DOHH2 (cell line): ENCODE results near the gene PID1.

ENCODE experiments used
- H3F3A ChIP-seq: fragments of 200-600 bp; sonication (generic), shearing (Covaris generic); 2 replicates; pipeline ENCODE4 v1.6.0; 2016; ENCODE audit warnings: antibody characterized with exemption, mild to moderate bottlenecking; ENCODE audit not compliant: control insufficient read depth, insufficient read depth
- H3K27ac ChIP-seq: fragments of 200-600 bp; sonication (generic); 2 replicates; pipeline ENCODE4 v1.5.1; 2014; ENCODE audit warnings: low read depth, mild to moderate bottlenecking, low read length, moderate library complexity
- H3K27me3 ChIP-seq: fragments of 200-600 bp; sonication (generic); 2 replicates; pipeline ENCODE4 v1.6.1; 2014; ENCODE audit warnings: mild to moderate bottlenecking, low read length, mixed read lengths; ENCODE audit not compliant: control insufficient read depth
- H3K36me3 ChIP-seq: fragments of 200-600 bp; sonication (generic); 2 replicates; pipeline ENCODE4 v1.6.1; 2014; ENCODE audit warnings: mild to moderate bottlenecking, low read length, moderate library complexity, mixed read lengths; ENCODE audit not compliant: control insufficient read depth
- H3K4me1 ChIP-seq: fragments of 200-600 bp; sonication (generic); 2 replicates; pipeline ENCODE4 v1.6.1; 2014; ENCODE audit warnings: mild to moderate bottlenecking, low read length, mixed read lengths; ENCODE audit not compliant: control insufficient read depth
- H3K4me2 ChIP-seq: fragments of 200-600 bp; sonication (generic); 2 replicates; pipeline ENCODE4 v1.6.0; 2014; ENCODE audit warnings: mild to moderate bottlenecking, low read length, moderate library complexity
- H3K4me3 ChIP-seq: fragments of 200-600 bp; sonication (generic); 2 replicates; pipeline ENCODE4 v1.5.1; 2014; ENCODE audit warnings: mild to moderate bottlenecking, low read length, mixed read lengths
- H3K79me2 ChIP-seq: fragments of 200-600 bp; sonication (generic); 2 replicates; pipeline ENCODE4 v1.6.1; 2014; ENCODE audit warnings: mild to moderate bottlenecking, low read length, mixed read lengths; ENCODE audit not compliant: control insufficient read depth
- H3K9me2 ChIP-seq: fragments of 200-600 bp; sonication (generic); replicated peaks from 2 replicates; pipeline ENCODE4 v1.6.1; 2014; ENCODE audit warnings: mild to moderate bottlenecking, low read length, mixed read lengths; ENCODE audit not compliant: control insufficient read depth
- H3K9me3 ChIP-seq: fragments of 200-600 bp; sonication (generic); 2 replicates; pipeline ENCODE4 v1.6.1; 2014; ENCODE audit warnings: antibody characterized with exemption, low read length, mixed read lengths; ENCODE audit not compliant: control insufficient read depth, insufficient read depth
- H4K20me1 ChIP-seq: fragments of 200-600 bp; sonication (generic); 2 replicates; pipeline ENCODE4 v1.6.0; 2014; ENCODE audit warnings: low read depth, mild to moderate bottlenecking, antibody characterized with exemption, low read length, moderate library complexity; ENCODE audit not compliant: control insufficient read depth, insufficient read depth
- EZH2phosphoT487 ChIP-seq: fragments of 200-600 bp; sonication (generic); IDR thresholded peaks from 2 replicates; pipeline ENCODE4 v1.6.1; 2017; ENCODE audit warnings: borderline replicate concordance, mild to moderate bottlenecking, antibody characterized with exemption, low read length, moderate library complexity, mixed read lengths
- TF ChIP-seq, protein P1 (sequence below): fragments of 200-600 bp; sonication (generic); IDR thresholded peaks from one replicate; pipeline ENCODE4 v1.5.1; 2014; ENCODE audit warnings: antibody characterized with exemption, mild to moderate bottlenecking, low read depth, low read length; ENCODE audit not compliant: poor library complexity, severe bottlenecking

Gene PID1

DNA sequence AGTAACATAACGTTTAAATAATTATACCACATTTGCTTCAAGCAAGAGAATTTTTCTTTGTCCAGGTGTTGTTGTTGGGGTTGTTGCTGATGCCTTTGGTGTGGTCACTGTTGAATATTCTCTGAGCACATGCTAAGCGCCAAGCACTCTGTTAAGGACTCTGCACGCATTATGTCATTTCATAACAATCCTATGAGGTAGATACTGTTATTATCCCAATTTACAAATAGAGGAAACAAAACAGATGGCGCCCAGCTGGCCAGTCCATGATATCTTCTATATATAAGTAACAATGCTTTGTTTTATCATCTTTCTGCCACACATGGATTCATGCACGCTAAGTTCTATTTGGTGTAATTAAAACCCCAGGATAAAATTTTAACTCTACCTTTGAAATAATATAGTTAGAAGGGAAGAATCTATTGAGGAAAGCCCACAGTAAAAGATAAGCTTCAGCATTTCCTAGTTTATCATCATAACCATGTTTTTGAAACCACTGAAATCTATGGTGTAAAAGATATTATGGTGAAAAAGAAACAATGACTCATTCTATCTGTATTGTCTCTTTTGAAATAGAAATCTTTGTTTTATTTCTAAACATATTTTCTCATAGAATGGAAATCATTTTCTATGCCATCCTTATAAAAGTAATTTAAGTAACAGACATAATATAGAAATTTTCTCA is 199.7 kb downstream of the PID1 start:
- no peak overlapping the region for H3K4me3 ChIP-seq
- H3K4me1 ChIP-seq = peaks cover 8% of the 10 kb centered on the region
- H3K4me2 ChIP-seq = no peak overlapping the region
- H3K36me3 ChIP-seq = no peaks in the 10 kb centered on the region
- H3F3A ChIP-seq = no peaks in the 10 kb centered on the region
- H3K9me3 ChIP-seq = peaks cover 3% of the 10 kb centered on the region; the same call in 1 of the 2 replicates
- H3K27me3 ChIP-seq = no peaks in the 10 kb centered on the region
- H3K9me2 ChIP-seq = no peaks in the 10 kb centered on the region
- no peaks in the 10 kb centered on the region for H4K20me1 ChIP-seq
- H3K27ac ChIP-seq = no peak overlapping the region
- TF ChIP-seq, protein P1, sequence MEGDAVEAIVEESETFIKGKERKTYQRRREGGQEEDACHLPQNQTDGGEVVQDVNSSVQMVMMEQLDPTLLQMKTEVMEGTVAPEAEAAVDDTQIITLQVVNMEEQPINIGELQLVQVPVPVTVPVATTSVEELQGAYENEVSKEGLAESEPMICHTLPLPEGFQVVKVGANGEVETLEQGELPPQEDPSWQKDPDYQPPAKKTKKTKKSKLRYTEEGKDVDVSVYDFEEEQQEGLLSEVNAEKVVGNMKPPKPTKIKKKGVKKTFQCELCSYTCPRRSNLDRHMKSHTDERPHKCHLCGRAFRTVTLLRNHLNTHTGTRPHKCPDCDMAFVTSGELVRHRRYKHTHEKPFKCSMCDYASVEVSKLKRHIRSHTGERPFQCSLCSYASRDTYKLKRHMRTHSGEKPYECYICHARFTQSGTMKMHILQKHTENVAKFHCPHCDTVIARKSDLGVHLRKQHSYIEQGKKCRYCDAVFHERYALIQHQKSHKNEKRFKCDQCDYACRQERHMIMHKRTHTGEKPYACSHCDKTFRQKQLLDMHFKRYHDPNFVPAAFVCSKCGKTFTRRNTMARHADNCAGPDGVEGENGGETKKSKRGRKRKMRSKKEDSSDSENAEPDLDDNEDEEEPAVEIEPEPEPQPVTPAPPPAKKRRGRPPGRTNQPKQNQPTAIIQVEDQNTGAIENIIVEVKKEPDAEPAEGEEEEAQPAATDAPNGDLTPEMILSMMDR = no peak
- no peak for TF ChIP-seq EZH2phosphoT487
- H3K79me2 ChIP-seq = no peaks in the 10 kb centered on the region

- TF ChIP-seq EZH2phosphoT487 = no peak
- TF ChIP-seq, protein P1 = no peak
- no peaks in the 10 kb centered on the region for H3F3A ChIP-seq
- peaks cover 8% of the 10 kb centered on the region for H3K4me1 ChIP-seq
- no peaks in the 10 kb centered on the region for H3K36me3 ChIP-seq
- H3K9me3 ChIP-seq = peaks cover 2% of the 10 kb centered on the region; the same call in 1 of the 2 replicates
- no peaks in the 10 kb centered on the region for H3K9me2 ChIP-seq
- no peak overlapping the region for H3K4me2 ChIP-seq
- H3K27ac ChIP-seq = no peak overlapping the region
- no peaks in the 10 kb centered on the region for H3K27me3 ChIP-seq
- no peaks in the 10 kb centered on the region for H3K79me2 ChIP-seq
- no peaks in the 10 kb centered on the region for H4K20me1 ChIP-seq
- no peak overlapping the region for H3K4me3 ChIP-seq
Measured at GRCh38 chr2:229066121-229066715, 204.9 kb downstream of the PID1 start.

- Histone ChIP-seq H3K9me3 (peaks cover 4% of the 10 kb centered on the region), H3K4me1 (peaks cover under 1% of the 10 kb centered on the region; the same call in 1 of the 2 replicates), H3F3A (no peaks in the 10 kb centered on the region), H3K36me3 (no peaks in the 10 kb centered on the region), H3K79me2 (no peaks in the 10 kb centered on the region), H3K27ac (no peak overlapping the region), H4K20me1 (no peaks in the 10 kb centered on the region), H3K27me3 (no peaks in the 10 kb centered on the region), H3K4me2 (no peak overlapping the region), H3K4me3 (no peak overlapping the region), H3K9me2 (no peaks in the 10 kb centered on the region)
- TF ChIP-seq, protein P1 = no peak
- TF ChIP-seq EZH2phosphoT487 = no peak
Measured at GRCh38 chr2:229064749-229065148, 206.3 kb downstream of the PID1 start.
